PC-9 (cell line): Measurements from ENCODE around the gene ST8SIA1. TPM values are rescaled to one million over a fixed set of nuclear protein-coding genes. Genes with fewer than 3 reads are reported as not detected.

Source experiments
- BruUV-seq: library from RNA; stranded (reverse); fragments of 400-500 nt; replicated peaks from 2 replicates; lab custom pipeline; 2021; lab: Mats Ljungman, UMichigan
- CTCF ChIA-PET: fragments of 300-600 bp; sonication (Branson Sonifier 250); formaldehyde crosslinking; loops from one replicate; lab custom pipeline; 2022; ENCODE audit warnings: antibody characterized with exemption; lab: Charles Lee
- POLR2A ChIA-PET: fragments of 300-600 bp; sonication (Branson Sonifier 250); formaldehyde crosslinking; loops from one replicate; lab custom pipeline; 2022; ENCODE audit warnings: antibody characterized with exemption; ENCODE audit not compliant: unreplicated experiment; lab: Charles Lee
- DNase-seq, 2 experiments: peaks; one replicate each; pipeline versions ENCODE4 v3.0.0 to v3.0.0-alpha.2; 2015 to 2022; ENCODE audit warnings: mixed read lengths in 1 of 2
- H2AFZ ChIP-seq: fragments of 200-600 bp; sonication (generic); 2 replicates; pipeline ENCODE4 v1.8.1; 2017; ENCODE audit warnings: antibody characterized with exemption
- H3F3A ChIP-seq: fragments of 200-600 bp; sonication (generic); 2 replicates; pipeline ENCODE4 v1.8.1; 2017; ENCODE audit warnings: antibody characterized with exemption, mild to moderate bottlenecking, low read depth; ENCODE audit not compliant: insufficient read depth
- H3K27ac ChIP-seq: fragments of 200-600 bp; sonication (generic); 2 replicates; pipeline ENCODE4 v1.6.1; 2016; ENCODE audit warnings: mixed run types
- H3K27me3 ChIP-seq: fragments of 200-600 bp; sonication (generic); 2 replicates; pipeline ENCODE4 v1.6.1; 2016; ENCODE audit warnings: low read depth, mixed run types; ENCODE audit not compliant: insufficient read depth
- H3K36me3 ChIP-seq: fragments of 200-600 bp; sonication (generic); 2 replicates; pipeline ENCODE4 v1.6.1; 2016; ENCODE audit warnings: low read depth, mixed run types
- H3K4me1 ChIP-seq: fragments of 200-600 bp; sonication (generic); replicated peaks from 2 replicates; pipeline ENCODE4 v1.6.1; 2016; ENCODE audit warnings: mixed run types; ENCODE audit not compliant: insufficient read depth
- H3K4me2 ChIP-seq: fragments of 200-600 bp; sonication (generic); 2 replicates; pipeline ENCODE4 v1.6.1; 2017; ENCODE audit warnings: mixed run types
- H3K4me3 ChIP-seq: fragments of 200-600 bp; sonication (generic); 2 replicates; pipeline ENCODE4 v1.6.1; 2016; ENCODE audit warnings: mixed run types
- H3K79me2 ChIP-seq: fragments of 200-600 bp; sonication (generic); 2 replicates; pipeline ENCODE4 v1.6.1; 2017; ENCODE audit warnings: low read depth, mixed run types
- H3K9me2 ChIP-seq: fragments of 200-600 bp; sonication (generic); 2 replicates; pipeline ENCODE4 v1.8.1; 2017; ENCODE audit warnings: mild to moderate bottlenecking; ENCODE audit not compliant: insufficient read depth
- H3K9me3 ChIP-seq: fragments of 200-600 bp; sonication (generic); 2 replicates; pipeline ENCODE4 v1.8.1; 2016; ENCODE audit warnings: low read depth; ENCODE audit not compliant: insufficient read depth
- H4K20me1 ChIP-seq: fragments of 200-600 bp; sonication (generic); 2 replicates; pipeline ENCODE4 v1.8.1; 2017; ENCODE audit not compliant: insufficient read depth
- CTCF ChIP-seq: fragments of 200-600 bp; sonication (generic); conservative IDR thresholded peaks from 2 replicates; pipeline ENCODE4 v1.6.1; 2017; ENCODE audit warnings: mixed run types, antibody characterized with exemption, mild to moderate bottlenecking, moderate library complexity
- EZH2 ChIP-seq: fragments of 200-600 bp; sonication (generic); IDR thresholded peaks from 2 replicates; pipeline ENCODE4 v1.8.0; 2017; ENCODE audit warnings: antibody characterized with exemption, low read depth
- intact Hi-C: fragments of 100-400 bp; cut with micrococcal nuclease; formaldehyde crosslinking; loops from one replicate; pipeline ENCODE4 v1.10.0; 2022; ENCODE audit not compliant: unreplicated experiment
- total RNA-seq: library from RNA; stranded (reverse); gene quantifications from 2 replicates; pipeline ENCODE4 v1.2.3, GENCODE V29; 2021

The ST8SIA1 gene
- total RNA-seq, 1 experiment from 2014 or later, result 3.1 TPM

GRCh38 chr12:22356231-22356630 lies 21.7 kb upstream of the ST8SIA1 start:
- Histone ChIP-seq H3K79me2 (no peaks in the 10 kb centered on the region), H3K4me1 (no peaks in the 10 kb centered on the region), H3K9me3 (no peaks in the 10 kb centered on the region), H3F3A (no peaks in the 10 kb centered on the region), H3K27me3 (no peaks in the 10 kb centered on the region), H4K20me1 (no peaks in the 10 kb centered on the region), H2AFZ (no peak overlapping the region), H3K4me2 (no peak overlapping the region), H3K27ac (no peak overlapping the region), H3K4me3 (no peak overlapping the region), H3K9me2 (no peaks in the 10 kb centered on the region), H3K36me3 (no peaks in the 10 kb centered on the region)
- CTCF ChIA-PET, result no interaction called here
- no TSS peak for BruUV-seq
- intact Hi-C loops, result no loop called here
- POLR2A ChIA-PET, result no interaction called here
- no peak for TF ChIP-seq EZH2
- TF ChIP-seq CTCF, result no peak
- no peak for DNase-seq

- H3F3A ChIP-seq, result no peaks in the 10 kb centered on the region
- DNase-seq, result no peak
- H4K20me1 ChIP-seq, result no peaks in the 10 kb centered on the region
- no peak overlapping the region for H2AFZ ChIP-seq
- H3K36me3 ChIP-seq, result no peaks in the 10 kb centered on the region
- no peak for TF ChIP-seq EZH2
- no peak for TF ChIP-seq CTCF
- no peaks in the 10 kb centered on the region for H3K79me2 ChIP-seq
- no peaks in the 10 kb centered on the region for H3K27me3 ChIP-seq
- CTCF ChIA-PET, result no interaction called here
- H3K9me2 ChIP-seq, result no peaks in the 10 kb centered on the region
- intact Hi-C loops, result no loop called here
- H3K27ac ChIP-seq, result no peak overlapping the region
- H3K4me1 ChIP-seq, result no peaks in the 10 kb centered on the region
- no peak overlapping the region for H3K4me3 ChIP-seq
- POLR2A ChIA-PET, result no interaction called here
- H3K9me3 ChIP-seq, result no peaks in the 10 kb centered on the region
- H3K4me2 ChIP-seq, result no peak overlapping the region
- no TSS peak for BruUV-seq
Observed at GRCh38 chr12:22355011-22355580, 20.6 kb upstream of the ST8SIA1 start.

GRCh38 chr12:22353615-22354325 lies 19.3 kb upstream of the ST8SIA1 start:
- CTCF ChIA-PET, result no interaction called here
- BruUV-seq, result no TSS peak

More at GRCh38 chr12:22353615-22354325, 19.3 kb upstream of the ST8SIA1 start:
- Histone ChIP-seq H3K4me1 (no peaks in the 10 kb centered on the region), H3K27me3 (no peaks in the 10 kb centered on the region), H3K79me2 (no peaks in the 10 kb centered on the region), H2AFZ (no peak overlapping the region), H3K4me3 (no peak overlapping the region), H3K9me3 (no peaks in the 10 kb centered on the region), H3K9me2 (no peaks in the 10 kb centered on the region), H3K4me2 (no peak overlapping the region), H4K20me1 (no peaks in the 10 kb centered on the region), H3F3A (no peaks in the 10 kb centered on the region), H3K36me3 (no peaks in the 10 kb centered on the region), H3K27ac (no peak overlapping the region)
- no peak for TF ChIP-seq EZH2
- no peak for TF ChIP-seq CTCF
- intact Hi-C loops, result no loop called here
- POLR2A ChIA-PET, result no interaction called here
- no peak for DNase-seq
